Measurements from ENCODE around the gene NRXN2.

The NRXN2 gene

DNA sequence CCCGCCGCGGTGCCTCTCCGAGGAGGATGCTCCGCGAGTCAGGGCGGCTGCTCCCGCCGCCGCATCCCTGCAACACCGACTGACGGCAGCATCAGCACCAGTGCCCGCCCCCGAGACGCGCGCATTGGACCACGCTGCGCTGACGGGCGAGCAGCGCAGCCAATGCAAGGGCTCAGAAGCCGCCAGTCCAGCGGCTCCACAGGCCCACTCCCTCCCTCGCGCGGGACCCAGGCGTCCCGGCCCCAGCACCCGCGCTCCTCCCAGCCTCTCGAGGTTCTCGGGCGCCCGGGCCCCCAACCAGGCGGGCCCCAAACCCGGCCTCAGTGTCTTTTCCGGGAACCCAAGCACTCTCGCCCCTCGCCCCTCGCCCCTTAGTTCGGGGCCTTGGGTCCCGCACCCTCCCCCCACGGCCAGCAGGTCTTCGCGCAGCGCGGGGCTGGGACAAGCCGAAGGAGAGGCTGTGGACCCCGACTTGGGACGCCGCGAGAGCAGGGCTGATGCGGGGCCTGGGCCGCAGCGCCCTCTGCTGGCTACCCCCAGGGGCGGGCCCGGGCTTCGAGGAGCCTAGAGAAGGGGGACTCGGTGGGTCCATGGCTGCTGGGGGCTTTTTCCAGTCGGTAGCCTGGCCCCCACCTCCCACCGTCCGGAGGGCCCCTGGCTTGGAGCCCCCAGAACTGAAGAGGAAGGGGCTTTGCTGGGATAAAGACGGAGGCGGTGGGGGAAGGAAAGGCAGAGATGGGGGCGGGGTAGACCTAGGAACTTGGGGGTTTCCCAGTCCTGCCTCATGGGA lies at the start of gene NRXN2:
Gene NRXN2 (minus strand): TSS at position 81 of the 790 bp plus-strand sequence. CDS start 9,498 bp downstream, outside the sequence.
- peak; percentile 65 for DNase-seq

GRCh38 chr11:64772303-64773018 lies 49.5 kb upstream of the NRXN2 start:
- DNase-seq: no peak

DNA sequence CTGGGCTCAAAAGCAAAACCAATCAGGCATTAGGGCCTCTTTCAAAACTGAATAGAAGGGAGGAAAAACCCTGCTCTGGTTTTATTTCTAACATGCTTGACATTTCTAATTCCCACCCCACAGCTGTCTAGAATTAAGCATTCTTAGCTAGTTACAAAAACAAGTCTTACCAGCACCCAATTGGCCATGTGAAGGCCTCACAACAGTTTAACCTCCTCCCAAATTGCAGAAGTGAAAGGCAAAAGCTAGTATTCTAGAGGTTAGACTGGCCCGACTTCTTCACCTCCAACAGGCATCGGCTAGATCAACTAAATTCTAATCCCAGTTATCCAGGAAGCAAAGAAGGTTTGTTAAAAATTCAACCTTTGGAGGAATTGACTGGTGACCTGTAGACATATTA lies 48.9 kb upstream of the NRXN2 start:
- DNase-seq: no peak

GRCh38 chr11:64770120-64770519 lies 47.1 kb upstream of the NRXN2 start:
- DNase-seq: no peak

GRCh38 chr11:64769283-64769682 lies 46.3 kb upstream of the NRXN2 start:
- no peak for DNase-seq

DNA sequence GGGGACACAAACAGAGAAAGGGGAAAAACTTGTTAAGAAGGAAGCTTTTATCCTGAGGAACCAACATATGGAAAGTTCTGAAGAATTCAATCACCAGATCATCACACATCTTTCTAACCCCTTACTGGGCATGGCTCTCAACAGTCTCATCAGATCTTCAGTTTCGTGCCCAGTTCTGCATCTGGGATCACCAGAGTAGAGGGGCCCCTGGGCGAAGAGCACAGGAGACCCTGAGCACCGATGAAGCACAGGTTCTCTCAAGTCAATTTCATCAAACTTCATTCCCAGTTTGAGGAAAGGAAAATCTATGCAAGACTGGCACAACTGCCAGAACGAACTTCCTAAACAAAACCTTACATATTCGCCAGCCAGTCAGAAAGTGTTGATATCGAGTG lies 45.3 kb upstream of the NRXN2 start:
- no peak for DNase-seq

- no peak for DNase-seq
Observed at GRCh38 chr11:64767344-64768299, 44.6 kb upstream of the NRXN2 start.

DNA sequence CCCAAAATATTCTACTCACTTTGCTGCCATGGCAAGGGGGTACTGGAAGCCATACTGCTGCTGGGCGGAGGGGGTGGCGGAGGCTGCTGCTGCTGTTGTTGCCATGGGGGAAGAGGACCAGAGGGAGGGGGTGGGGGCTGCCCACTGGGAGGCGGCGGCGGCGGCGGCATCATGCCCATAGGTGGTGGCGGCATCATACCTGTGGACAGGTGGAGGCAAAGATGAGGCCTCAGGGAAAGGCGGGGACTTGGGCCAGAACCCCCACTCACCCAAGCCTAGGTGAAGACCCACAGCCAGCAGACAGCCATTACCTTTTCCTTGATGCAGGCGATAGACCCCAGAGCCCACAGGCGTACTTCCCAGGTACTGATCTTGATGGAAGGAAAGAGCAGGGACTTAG lies 43.9 kb upstream of the NRXN2 start:
- no peak for DNase-seq

GRCh38 chr11:64765851-64766665 lies 43.1 kb upstream of the NRXN2 start:
- no peak for DNase-seq

- DNase-seq: no peak
Observed at GRCh38 chr11:64765291-64765850, 42.4 kb upstream of the NRXN2 start.

GRCh38 chr11:64764753-64765152 lies 41.8 kb upstream of the NRXN2 start:
- DNase-seq: no peak

- no peak for DNase-seq
Observed at GRCh38 chr11:64764040-64764611, 41.1 kb upstream of the NRXN2 start.

DNA sequence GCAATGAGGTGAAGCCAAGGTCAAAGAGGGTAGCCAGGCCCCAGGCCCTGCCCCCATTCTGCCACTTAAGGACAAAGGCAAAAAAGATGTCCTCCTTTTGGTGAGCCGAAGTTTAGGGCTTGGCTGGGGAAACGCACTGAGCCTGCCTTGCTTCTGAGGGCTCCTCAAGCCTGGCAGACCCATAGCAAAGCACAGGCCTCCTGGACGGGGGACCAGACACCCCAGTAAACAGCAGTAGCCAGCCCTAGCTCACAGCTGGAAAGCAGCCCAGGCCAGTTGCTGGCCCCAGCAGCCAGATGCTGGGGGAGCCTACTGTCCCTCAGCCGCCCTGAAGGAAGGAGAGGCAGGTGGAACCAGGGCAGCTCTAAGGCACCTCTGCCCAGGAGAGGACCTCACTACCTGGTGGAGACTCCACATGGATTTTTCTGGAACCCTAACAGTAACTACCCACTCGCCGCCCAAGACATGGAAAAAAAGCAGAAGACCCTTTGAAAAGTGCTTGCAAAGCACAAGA lies 40.6 kb upstream of the NRXN2 start:
- no peak for DNase-seq

DNA sequence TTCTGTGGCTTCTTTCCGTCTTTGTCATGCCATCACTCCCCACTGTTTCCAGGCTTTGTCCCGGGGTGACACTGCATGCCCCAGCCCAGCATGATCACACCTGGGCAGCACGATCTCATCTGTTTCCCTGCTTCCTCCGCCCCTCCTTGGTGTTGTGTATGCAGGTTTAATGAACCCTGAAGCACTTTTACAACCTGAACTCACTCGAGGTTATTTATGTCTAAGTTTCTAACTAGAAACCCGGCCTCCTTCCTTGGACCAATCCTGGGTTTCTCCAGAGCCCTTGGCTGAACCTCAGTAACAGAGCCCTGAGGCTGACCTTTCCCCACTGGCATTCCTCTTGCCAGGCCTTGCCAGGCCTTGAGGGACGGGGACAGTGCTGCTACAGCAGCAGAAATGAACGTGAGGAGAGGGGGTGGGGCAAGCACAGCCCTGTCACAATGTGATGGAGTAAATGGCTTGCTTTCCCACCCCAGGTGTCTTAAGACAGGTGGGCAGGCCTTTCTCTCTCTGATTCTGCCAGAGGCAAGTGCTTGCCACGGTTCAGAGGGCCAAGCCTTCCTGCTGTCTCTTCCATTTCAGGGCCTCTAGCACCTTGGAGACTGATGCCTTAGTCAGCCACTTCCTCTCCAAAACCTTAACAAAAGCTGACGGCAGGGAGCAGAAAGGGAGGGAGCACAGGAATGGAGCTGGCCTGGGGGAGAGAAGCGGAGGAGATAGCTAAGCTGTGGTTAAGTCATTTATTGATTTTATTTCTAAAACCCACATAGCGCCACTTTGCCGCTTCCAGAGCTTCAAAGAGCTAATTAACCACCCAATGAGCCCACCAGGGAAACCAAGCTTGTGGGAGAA lies 39.9 kb upstream of the NRXN2 start:
- no peak for DNase-seq

DNA sequence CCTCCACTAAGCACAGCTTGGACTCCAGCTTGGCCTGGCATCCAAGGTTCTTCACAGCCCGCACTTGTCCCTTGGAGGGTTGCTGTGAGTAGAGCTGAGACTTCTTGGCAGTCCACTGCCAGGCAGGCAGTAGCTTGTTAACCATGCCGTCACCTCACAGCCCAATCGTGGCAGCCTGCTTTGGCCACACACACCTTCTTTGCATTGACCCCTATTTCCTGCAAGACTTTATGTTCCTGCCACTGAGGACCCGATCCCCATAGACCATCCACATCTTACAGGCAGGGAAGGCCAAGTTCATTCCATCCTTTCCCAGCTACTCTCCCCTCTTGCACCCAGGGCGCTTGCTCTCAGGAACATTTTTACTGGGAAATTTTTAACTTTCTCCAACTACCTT lies 39.3 kb upstream of the NRXN2 start:
- DNase-seq: no peak

DNA sequence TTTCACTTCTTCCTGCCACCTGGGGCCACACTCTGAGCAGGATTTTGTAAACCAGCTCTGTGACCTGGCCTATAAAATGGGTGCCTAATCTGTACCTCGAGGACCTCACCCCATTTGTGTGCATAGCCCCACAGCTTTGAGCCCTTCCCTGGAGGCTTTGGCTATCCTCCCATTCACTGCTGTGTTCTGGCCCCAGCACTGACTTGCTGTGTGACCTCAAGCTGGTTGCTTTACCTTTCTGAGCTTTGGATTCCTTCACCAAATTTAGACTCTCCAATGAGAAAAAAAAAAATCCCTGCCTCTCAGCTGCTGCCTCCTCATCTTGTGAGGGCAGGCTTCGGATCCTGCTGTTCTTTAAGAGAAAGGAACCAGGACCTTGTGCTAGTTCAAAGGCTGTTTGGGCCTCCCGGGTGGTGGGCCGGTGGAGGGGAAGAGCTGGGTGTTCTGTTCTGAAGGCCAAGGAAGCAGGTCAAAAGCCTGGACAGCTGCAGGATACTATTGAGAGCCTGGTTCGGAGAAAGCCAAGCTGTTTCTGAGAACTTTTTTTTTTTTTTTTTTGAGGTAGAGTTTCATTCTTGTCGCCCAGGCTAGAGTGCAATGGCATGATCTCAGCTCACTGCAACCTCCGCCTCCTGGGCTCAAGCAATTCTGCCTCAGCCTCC lies 37.9 kb upstream of the NRXN2 start:
- no peak for DNase-seq

DNA sequence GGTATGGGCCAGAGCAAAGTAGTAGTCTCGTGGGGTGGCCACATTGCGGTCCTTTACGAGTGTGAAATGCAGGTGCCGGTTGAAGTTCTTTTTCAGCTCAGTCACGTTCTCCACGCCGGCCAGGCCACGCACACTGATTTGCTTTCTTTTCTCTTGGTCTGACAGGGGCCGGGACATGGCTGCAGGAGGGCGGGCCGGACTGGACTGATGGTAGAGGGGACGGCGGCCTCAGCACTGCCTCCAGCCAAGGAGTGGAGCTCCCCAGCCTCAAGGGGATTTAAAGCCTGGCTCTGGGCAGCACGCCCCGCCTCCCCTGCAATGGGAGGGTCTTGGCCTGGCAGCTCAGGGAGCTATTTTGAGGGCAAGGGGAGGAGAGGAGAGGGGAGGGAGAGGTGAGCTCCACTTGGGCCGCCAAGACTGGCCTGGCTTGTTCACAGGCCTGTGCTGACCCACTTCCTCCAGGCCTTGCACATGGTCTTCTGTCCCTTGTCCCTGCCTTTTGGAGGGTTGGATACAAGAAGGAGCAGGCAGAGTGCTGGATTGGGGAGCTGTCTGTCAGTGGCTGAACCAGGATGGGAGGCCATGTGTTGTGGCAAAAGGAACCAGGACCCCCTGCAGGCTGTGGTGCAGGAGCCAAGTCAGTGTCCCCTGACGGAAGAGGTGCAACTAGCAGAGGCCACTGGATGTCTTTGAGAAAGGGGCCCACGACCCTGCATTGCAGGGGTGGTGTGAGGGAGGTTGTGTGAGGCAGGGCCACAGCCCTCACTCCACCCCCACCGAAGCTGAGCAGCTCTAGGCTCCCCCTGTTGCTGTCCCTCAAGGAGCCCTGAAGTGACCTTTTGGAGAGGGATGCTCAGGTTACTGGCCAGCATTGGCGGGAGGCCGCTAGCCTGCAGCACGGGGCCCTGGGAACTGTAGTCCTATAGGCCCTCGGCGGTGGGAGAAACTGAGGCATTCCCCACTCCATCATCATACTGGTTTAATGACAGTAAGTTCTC lies 37.0 kb upstream of the NRXN2 start, which contains the start of gene PYGM:
Gene PYGM (minus strand): TSS at position 253 of the 998 bp plus-strand sequence. CDS start 76 bp downstream, at position 177.
- DNase-seq: no peak

DNA sequence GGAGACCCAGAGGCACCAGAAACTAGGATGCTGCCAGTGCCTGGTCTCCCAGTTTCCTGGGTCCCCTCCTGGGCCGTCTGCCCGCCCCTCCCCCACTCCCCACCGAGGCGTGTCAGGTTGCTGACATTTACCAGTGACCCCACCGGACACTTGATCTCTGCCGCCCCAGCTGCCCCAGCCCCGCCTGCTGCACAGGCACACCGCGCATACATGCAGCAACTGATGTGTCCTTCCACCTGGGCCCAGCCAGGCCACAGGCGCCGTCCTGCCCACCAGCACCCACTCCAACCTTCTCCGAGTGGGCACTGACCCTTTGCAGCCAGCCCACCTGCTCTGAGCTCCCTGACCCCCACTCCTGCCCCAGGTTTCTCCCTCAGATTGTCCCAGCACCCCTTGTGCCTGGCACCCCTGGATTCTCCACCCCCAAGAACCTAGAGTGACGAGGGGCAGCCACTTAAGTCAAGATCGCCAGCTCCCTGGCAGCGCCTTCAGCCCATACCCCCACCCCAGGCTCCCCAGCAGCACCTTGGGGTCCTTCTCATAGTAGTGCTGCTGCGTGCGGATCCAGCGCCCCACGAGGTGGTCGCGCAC lies 36.2 kb upstream of the NRXN2 start:
- DNase-seq: no peak

All from NCI-H748 treated with DMSO at 0.1 percent for 48 hours (cell line).